ENCODE results near the gene FES. TPM values are rescaled to one million over a fixed set of nuclear protein-coding genes. Genes with fewer than 3 reads are reported as not detected.
A peak's percentile ranks its signal among the peaks of the same experiment; 100 is the strongest.

Gene FES
- total and polyA plus RNA-seq, 10 of the 15 experiments (the other 5 are each of a cell fraction or from before 2014, with no cell fraction given), result 0.07 to 23.9 (median 9.9) TPM

DNA sequence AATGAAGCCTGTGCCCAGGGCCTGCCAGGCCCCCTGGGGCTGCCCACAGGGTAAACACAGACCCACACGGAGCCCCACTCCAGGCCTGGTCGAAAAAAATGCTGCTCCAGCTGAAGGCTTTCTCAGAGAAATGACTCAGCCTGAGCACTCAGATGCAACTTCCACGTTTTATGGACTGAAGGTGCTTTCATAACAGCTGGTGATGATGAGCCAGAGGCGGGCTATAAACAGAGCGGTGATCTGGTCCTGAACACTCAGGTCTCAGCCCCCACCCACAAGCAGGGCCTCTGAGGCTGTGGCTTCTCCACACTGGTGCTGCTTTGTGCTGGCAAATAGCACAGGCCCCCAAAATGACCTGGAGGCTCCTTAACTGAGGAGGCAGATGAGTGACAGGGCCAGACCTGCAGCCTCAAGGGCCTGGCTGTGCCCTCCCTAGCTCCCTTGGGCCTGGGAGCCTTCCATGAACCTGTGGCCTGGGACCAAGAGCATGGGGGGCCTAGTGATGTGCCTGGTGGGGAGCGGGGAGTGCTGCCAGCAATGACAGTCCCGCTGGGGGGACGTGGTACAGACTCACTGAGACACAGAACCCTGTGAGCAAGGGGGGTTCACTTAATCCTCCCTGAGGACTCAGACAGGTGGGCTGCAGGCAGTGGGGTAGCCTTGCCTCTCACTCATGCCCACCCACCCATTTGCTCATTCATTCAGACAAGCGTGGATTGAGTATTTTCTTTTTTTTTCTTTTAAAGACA is 38.9 kb upstream of the FES start (continued):
- 0 out of 2 replicates have a peak, but pooled peaks have one; percentile 24 for TF ChIP-seq NFIC (IDR thresholded peaks at IDR 0.05; ENCODE audit: low read depth, low read length)
- no peak for TF ChIP-seq NFYA (IDR thresholded peaks at IDR 0.05; ENCODE audit: borderline replicate concordance, low read depth, low read length)
- peak; percentile 65 to 77; a peak in 3 of 4 replicates for TF ChIP-seq IKZF2 (IDR thresholded peaks at IDR 0.05)
- TF ChIP-seq ZNF24 (IDR thresholded peaks at IDR 0.05), result peak; percentile 16; the same call in 1 of the 2 replicates
- peak; percentile 75 for TF ChIP-seq TCF12 (IDR thresholded peaks at IDR 0.05; ENCODE audit: low read depth, low read length)
- 0 out of 2 replicates have a peak, but pooled peaks have one; percentile 19 for TF ChIP-seq NBN (IDR thresholded peaks at IDR 0.05)
- TF ChIP-seq BACH1 (IDR thresholded peaks at IDR 0.05; ENCODE audit: borderline replicate concordance), result 0 out of 2 replicates have a peak, but pooled peaks have one; percentile 25
- TF ChIP-seq, protein P1, sequence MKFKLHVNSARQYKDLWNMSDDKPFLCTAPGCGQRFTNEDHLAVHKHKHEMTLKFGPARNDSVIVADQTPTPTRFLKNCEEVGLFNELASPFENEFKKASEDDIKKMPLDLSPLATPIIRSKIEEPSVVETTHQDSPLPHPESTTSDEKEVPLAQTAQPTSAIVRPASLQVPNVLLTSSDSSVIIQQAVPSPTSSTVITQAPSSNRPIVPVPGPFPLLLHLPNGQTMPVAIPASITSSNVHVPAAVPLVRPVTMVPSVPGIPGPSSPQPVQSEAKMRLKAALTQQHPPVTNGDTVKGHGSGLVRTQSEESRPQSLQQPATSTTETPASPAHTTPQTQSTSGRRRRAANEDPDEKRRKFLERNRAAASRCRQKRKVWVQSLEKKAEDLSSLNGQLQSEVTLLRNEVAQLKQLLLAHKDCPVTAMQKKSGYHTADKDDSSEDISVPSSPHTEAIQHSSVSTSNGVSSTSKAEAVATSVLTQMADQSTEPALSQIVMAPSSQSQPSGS (IDR thresholded peaks at IDR 0.05; ENCODE audit: low read length), result no peak
- TF ChIP-seq ZZZ3 (IDR thresholded peaks at IDR 0.05; ENCODE audit: control insufficient read depth, insufficient read length, low read depth), result no peak
- no peak for TF ChIP-seq BMI1 (IDR thresholded peaks at IDR 0.05; ENCODE audit: borderline replicate concordance)
- TF ChIP-seq MEF2B (IDR thresholded peaks at IDR 0.05; ENCODE audit: partially characterized antibody, poor library complexity, severe bottlenecking), result peak; percentile 73
- peak; percentile 39; the same call in 1 of the 2 replicates for TF ChIP-seq CBFB (IDR thresholded peaks at IDR 0.05; ENCODE audit: low read depth)
- TF ChIP-seq EP300 (IDR thresholded peaks at IDR 0.05; ENCODE audit: borderline replicate concordance in 1 of 2, control insufficient read depth in 1 of 2, low read depth in 2 of 2, low read length in 2 of 2), result peak in 1 of 2 experiments; percentile 33; a peak in 1 of 4 replicates
- TF ChIP-seq GABPA (IDR thresholded peaks at IDR 0.05; ENCODE audit: low read depth), result no peak
- 0 out of 4 replicates have a peak, but pooled peaks of 1 of the 2 experiments have one; percentile 2 for TF ChIP-seq BHLHE40 (IDR thresholded peaks at IDR 0.05; ENCODE audit: borderline replicate concordance in 1 of 2, low read depth in 2 of 2, low read length in 1 of 2)
- TF ChIP-seq, protein P2, sequence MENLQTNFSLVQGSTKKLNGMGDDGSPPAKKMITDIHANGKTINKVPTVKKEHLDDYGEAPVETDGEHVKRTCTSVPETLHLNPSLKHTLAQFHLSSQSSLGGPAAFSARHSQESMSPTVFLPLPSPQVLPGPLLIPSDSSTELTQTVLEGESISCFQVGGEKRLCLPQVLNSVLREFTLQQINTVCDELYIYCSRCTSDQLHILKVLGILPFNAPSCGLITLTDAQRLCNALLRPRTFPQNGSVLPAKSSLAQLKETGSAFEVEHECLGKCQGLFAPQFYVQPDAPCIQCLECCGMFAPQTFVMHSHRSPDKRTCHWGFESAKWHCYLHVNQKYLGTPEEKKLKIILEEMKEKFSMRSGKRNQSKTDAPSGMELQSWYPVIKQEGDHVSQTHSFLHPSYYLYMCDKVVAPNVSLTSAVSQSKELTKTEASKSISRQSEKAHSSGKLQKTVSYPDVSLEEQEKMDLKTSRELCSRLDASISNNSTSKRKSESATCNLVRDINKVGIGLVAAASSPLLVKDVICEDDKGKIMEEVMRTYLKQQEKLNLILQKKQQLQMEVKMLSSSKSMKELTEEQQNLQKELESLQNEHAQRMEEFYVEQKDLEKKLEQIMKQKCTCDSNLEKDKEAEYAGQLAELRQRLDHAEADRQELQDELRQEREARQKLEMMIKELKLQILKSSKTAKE (IDR thresholded peaks at IDR 0.05; ENCODE audit: low read depth, poor library complexity, severe bottlenecking), result no peak
- TF ChIP-seq SP1 (IDR thresholded peaks at IDR 0.05; ENCODE audit: low read depth, low read length), result no peak
- TF ChIP-seq CREM (IDR thresholded peaks at IDR 0.05; ENCODE audit: low read depth), result peak; percentile 62
- TF ChIP-seq ZNF687 (IDR thresholded peaks at IDR 0.05), result peak; percentile 53; the same call in 1 of the 2 replicates
- peak; percentile 59 for TF ChIP-seq CREB1 (IDR thresholded peaks at IDR 0.05; ENCODE audit: low read depth)
- TF ChIP-seq ZNF384 (IDR thresholded peaks at IDR 0.05; ENCODE audit: borderline replicate concordance, low read depth, low read length), result peak; percentile 56; the same call in 1 of the 2 replicates

Measured in GM12878 (cell line).